MM.1S (cell line): Measurements from ENCODE around the gene SLC23A1.
"Not testable (repeated sequence)": the region's sequence is repeated elsewhere in the genome, so short reads cannot be mapped to it uniquely, and the experiment has no call there.

Experiments
- DNase-seq: peaks from one replicate; pipeline ENCODE4 v3.0.0-alpha.2; 2015
- H2AFZ ChIP-seq: fragments of 300-600 bp; sonication (generic); 2 replicates; pipeline ENCODE4 v1.6.0; 2016; ENCODE audit warnings: antibody characterized with exemption, low read length
- H3F3A ChIP-seq: fragments of 300-600 bp; sonication (generic); 2 replicates; pipeline ENCODE4 v1.6.1; 2016; ENCODE audit warnings: mild to moderate bottlenecking, antibody characterized with exemption, low read length, moderate library complexity, mixed read lengths; ENCODE audit not compliant: insufficient read depth
- H3K27ac ChIP-seq: fragments of 300-600 bp; sonication (generic); 2 replicates; pipeline ENCODE4 v1.5.1; 2016; ENCODE audit warnings: mild to moderate bottlenecking, low read length
- H3K27me3 ChIP-seq: fragments of 300-600 bp; sonication (generic); replicated peaks from 2 replicates; pipeline ENCODE4 v1.6.0; 2016; ENCODE audit warnings: low read length; ENCODE audit not compliant: insufficient read depth
- H3K36me3 ChIP-seq: fragments of 300-600 bp; sonication (generic); replicated peaks from 2 replicates; pipeline ENCODE4 v1.6.1; 2016; ENCODE audit warnings: mild to moderate bottlenecking, low read length, mixed read lengths; ENCODE audit not compliant: insufficient read depth
- H3K4me1 ChIP-seq: fragments of 300-600 bp; sonication (generic); 2 replicates; pipeline ENCODE4 v1.6.1; 2016; ENCODE audit warnings: low read length, mixed read lengths
- H3K4me2 ChIP-seq: fragments of 300-600 bp; sonication (generic); 2 replicates; pipeline ENCODE4 v1.6.0; 2016; ENCODE audit warnings: low read depth, low read length
- H3K4me3 ChIP-seq: fragments of 300-600 bp; sonication (generic); 2 replicates; pipeline ENCODE4 v1.5.1; 2016; ENCODE audit warnings: low read length, mixed read lengths
- H3K79me2 ChIP-seq: fragments of 300-600 bp; sonication (generic); 2 replicates; pipeline ENCODE4 v1.6.1; 2016; ENCODE audit warnings: mixed run types, low read length, mixed read lengths
- H3K9ac ChIP-seq: fragments of 300-600 bp; sonication (generic); 2 replicates; pipeline ENCODE4 v1.6.1; 2016; ENCODE audit warnings: low read length, mixed read lengths
- H3K9me2 ChIP-seq: fragments of 300-600 bp; sonication (generic); replicated peaks from 2 replicates; pipeline ENCODE4 v1.6.1; 2016; ENCODE audit warnings: mild to moderate bottlenecking, low read length, mixed read lengths; ENCODE audit not compliant: insufficient read depth
- H3K9me3 ChIP-seq: fragments of 300-600 bp; sonication (generic); replicated peaks from 2 replicates; pipeline ENCODE4 v1.6.1; 2016; ENCODE audit warnings: mild to moderate bottlenecking, low read length, mixed read lengths; ENCODE audit not compliant: insufficient read depth
- H4K20me1 ChIP-seq: fragments of 300-600 bp; sonication (generic); 2 replicates; pipeline ENCODE4 v1.6.1; 2016; ENCODE audit warnings: mild to moderate bottlenecking, low read length, moderate library complexity, mixed read lengths; ENCODE audit not compliant: insufficient read depth
- CTCF ChIP-seq: fragments of 300-600 bp; sonication (generic); IDR thresholded peaks from 2 replicates; pipeline ENCODE4 v1.5.1; 2016; ENCODE audit warnings: antibody characterized with exemption, low read length, mixed read lengths
- EZH2 ChIP-seq: fragments of 300-600 bp; sonication (generic); optimal IDR thresholded peaks from 2 replicates; pipeline ENCODE3; 2017; ENCODE audit warnings: low read depth, mild to moderate bottlenecking, antibody characterized with exemption, low read length, mixed read lengths
- EZH2phosphoT487 ChIP-seq: fragments of 300-600 bp; sonication (generic); IDR thresholded peaks from 2 replicates; pipeline ENCODE4 v1.6.1; 2018; ENCODE audit warnings: antibody characterized with exemption, low read length

SLC23A1 gene

GRCh38 chr5:139354186-139354585 lies 28.9 kb downstream of the SLC23A1 start:
- Histone ChIP-seq H3K4me1 (no peaks in the 10 kb centered on the region), H3K9me2 (no peaks in the 10 kb centered on the region), H4K20me1 (peaks cover 13% of the 10 kb centered on the region), H3K79me2 (peaks cover 98% of the 10 kb centered on the region), H3K9me3 (no peaks in the 10 kb centered on the region), H3F3A (no peaks in the 10 kb centered on the region; the same call in 1 of the 2 replicates), H3K4me2 (no peak overlapping the region), H2AFZ (no peak overlapping the region), H3K27ac (no peak overlapping the region), H3K4me3 (no peak overlapping the region), H3K27me3 (no peaks in the 10 kb centered on the region), H3K9ac (no peak overlapping the region), H3K36me3 (no peaks in the 10 kb centered on the region)
- TF ChIP-seq CTCF (no peak), EZH2 (no peak), EZH2phosphoT487 (no peak)
- no peak for DNase-seq

GRCh38 chr5:139347863-139348262 lies 35.2 kb downstream of the SLC23A1 start:
- peaks cover 98% of the 10 kb centered on the region for H3K79me2 ChIP-seq
- H3K9me3 ChIP-seq, H3K4me1 ChIP-seq, H3F3A ChIP-seq, H3K36me3 ChIP-seq, H3K4me3 ChIP-seq, H3K27ac ChIP-seq, DNase-seq, H3K9ac ChIP-seq, H3K4me2 ChIP-seq, H3K9me2 ChIP-seq, H2AFZ ChIP-seq, H3K27me3 ChIP-seq, H4K20me1 ChIP-seq: not testable (repeated sequence)

GRCh38 chr5:139345442-139345841 lies 37.7 kb downstream of the SLC23A1 start:
- Histone ChIP-seq H3F3A (peaks cover 17% of the 10 kb centered on the region), H3K79me2 (peaks cover 86% of the 10 kb centered on the region)
- H4K20me1 ChIP-seq, H3K4me3 ChIP-seq, H2AFZ ChIP-seq, H3K9me2 ChIP-seq, DNase-seq, H3K9me3 ChIP-seq, H3K27me3 ChIP-seq, H3K4me1 ChIP-seq, H3K9ac ChIP-seq, H3K36me3 ChIP-seq, H3K27ac ChIP-seq, H3K4me2 ChIP-seq: not testable (repeated sequence)

GRCh38 chr5:139344177-139344576 lies 38.9 kb downstream of the SLC23A1 start:
- Histone ChIP-seq H3K9me3 (no peaks in the 10 kb centered on the region), H3K36me3 (no peaks in the 10 kb centered on the region), H3F3A (peaks cover 23% of the 10 kb centered on the region), H4K20me1 (no peaks in the 10 kb centered on the region; the same call in 1 of the 2 replicates), H3K27ac (no peak overlapping the region), H3K4me3 (no peak overlapping the region), H3K27me3 (no peaks in the 10 kb centered on the region), H3K9ac (no peak overlapping the region), H3K9me2 (no peaks in the 10 kb centered on the region), H3K79me2 (peaks cover 74% of the 10 kb centered on the region), H3K4me1 (0 out of 2 replicates have a peak, but pooled peaks cover 6% of the 10 kb centered on the region), H2AFZ (no peak overlapping the region), H3K4me2 (no peak overlapping the region)
- no peak for DNase-seq
- TF ChIP-seq EZH2 (no peak), EZH2phosphoT487 (no peak), CTCF (no peak)
